ENCODE results near the gene LAMTOR1.

LAMTOR1 gene

GRCh38 chr11:72112978-72113808 lies 10.1 kb upstream of the LAMTOR1 start:
- H3K9ac ChIP-seq (ENCODE audit: low read length), result peak overlapping the region; percentile 85
- H3K27ac ChIP-seq (ENCODE audit: low read depth, low read length), result peak overlapping the region; percentile 97
- H3K4me3 ChIP-seq (ENCODE audit: low read length), result peak overlapping the region; percentile 78
- no peaks in the 10 kb centered on the region for H3K27me3 ChIP-seq (ENCODE audit: control insufficient read depth, insufficient read depth, low read length)
- peaks cover 16% of the 10 kb centered on the region for H3K4me1 ChIP-seq (ENCODE audit: control insufficient read depth, insufficient read depth, low read length)
- H3K36me3 ChIP-seq (ENCODE audit: control insufficient read depth, insufficient read depth, low read length), result peaks cover 2% of the 10 kb centered on the region

GRCh38 chr11:72112143-72112977 lies 9.3 kb upstream of the LAMTOR1 start, which contains the start of gene ANAPC15:
Gene ANAPC15 (minus strand): TSS chr11:72112695. CDS start chr11:72111276, 1,419 bp downstream.
- no peaks in the 10 kb centered on the region for H3K27me3 ChIP-seq (ENCODE audit: control insufficient read depth, insufficient read depth, low read length)
- H3K27ac ChIP-seq (ENCODE audit: low read depth, low read length), result peak within 1 kb of the TSS; percentile 97
- H3K9ac ChIP-seq (ENCODE audit: low read length), result peak within 1 kb of the TSS; percentile 85
- peaks cover 2% of the 10 kb centered on the region for H3K36me3 ChIP-seq (ENCODE audit: control insufficient read depth, insufficient read depth, low read length)
- H3K4me3 ChIP-seq (ENCODE audit: low read length), result peak within 1 kb of the TSS; percentile 78
- H3K4me1 ChIP-seq (ENCODE audit: control insufficient read depth, insufficient read depth, low read length), result peaks cover 16% of the 10 kb centered on the region

GRCh38 chr11:72111300-72112142 lies 8.4 kb upstream of the LAMTOR1 start:
- H3K4me3 ChIP-seq (ENCODE audit: low read length), result peak overlapping the region; percentile 73
- H3K27me3 ChIP-seq (ENCODE audit: control insufficient read depth, insufficient read depth, low read length), result no peaks in the 10 kb centered on the region
- peaks cover 2% of the 10 kb centered on the region for H3K36me3 ChIP-seq (ENCODE audit: control insufficient read depth, insufficient read depth, low read length)
- H3K27ac ChIP-seq (ENCODE audit: low read depth, low read length), result peak overlapping the region; percentile 97
- H3K4me1 ChIP-seq (ENCODE audit: control insufficient read depth, insufficient read depth, low read length), result peaks cover 16% of the 10 kb centered on the region
- peak overlapping the region; percentile 81 for H3K9ac ChIP-seq (ENCODE audit: low read length)

- H3K36me3 ChIP-seq (ENCODE audit: control insufficient read depth, insufficient read depth, low read length), result peaks cover 2% of the 10 kb centered on the region
- H3K4me3 ChIP-seq (ENCODE audit: low read length), result no peak within 1 kb of the TSS
- no peak within 1 kb of the TSS for H3K27ac ChIP-seq (ENCODE audit: low read depth, low read length)
- H3K27me3 ChIP-seq (ENCODE audit: control insufficient read depth, insufficient read depth, low read length), result no peaks in the 10 kb centered on the region
- peaks cover 17% of the 10 kb centered on the region for H3K4me1 ChIP-seq (ENCODE audit: control insufficient read depth, insufficient read depth, low read length)
- H3K9ac ChIP-seq (ENCODE audit: low read length), result peak within 1 kb of the TSS; percentile 43
Measured at GRCh38 chr11:72105888-72106287, 2.8 kb upstream of the LAMTOR1 start, which contains the start of gene TOMT. Gene TOMT (plus strand): TSS chr11:72105924. CDS start chr11:72105952, 28 bp downstream.

- no peaks in the 10 kb centered on the region for H3K27me3 ChIP-seq (ENCODE audit: control insufficient read depth, insufficient read depth, low read length)
- peak overlapping the region; percentile 97 for H3K27ac ChIP-seq (ENCODE audit: low read depth, low read length)
- H3K36me3 ChIP-seq (ENCODE audit: control insufficient read depth, insufficient read depth, low read length), result peaks cover 3% of the 10 kb centered on the region
- H3K4me1 ChIP-seq (ENCODE audit: control insufficient read depth, insufficient read depth, low read length), result peaks cover 19% of the 10 kb centered on the region
- H3K9ac ChIP-seq (ENCODE audit: low read length), result peak overlapping the region; percentile 66
- H3K4me3 ChIP-seq (ENCODE audit: low read length), result peak overlapping the region; percentile 77
Measured at GRCh38 chr11:72103754-72104167, 664 bp upstream of the LAMTOR1 start.

GRCh38 chr11:72102631-72102945 lies 509 bp downstream of the LAMTOR1 start:
- Histone ChIP-seq H3K36me3 (ENCODE audit: control insufficient read depth, insufficient read depth, low read length) (peaks cover 15% of the 10 kb centered on the region), H3K9ac (ENCODE audit: low read length) (peak overlapping the region; percentile 74), H3K4me3 (ENCODE audit: low read length) (peak overlapping the region; percentile 82), H3K27me3 (ENCODE audit: control insufficient read depth, insufficient read depth, low read length) (no peaks in the 10 kb centered on the region), H3K4me1 (ENCODE audit: control insufficient read depth, insufficient read depth, low read length) (peaks cover 19% of the 10 kb centered on the region), H3K27ac (ENCODE audit: low read depth, low read length) (peak overlapping the region; percentile 95)

- Histone ChIP-seq H3K9ac (ENCODE audit: low read length) (peak overlapping the region; percentile 74), H3K4me1 (ENCODE audit: control insufficient read depth, insufficient read depth, low read length) (peaks cover 19% of the 10 kb centered on the region), H3K27ac (ENCODE audit: low read depth, low read length) (no peak overlapping the region), H3K27me3 (ENCODE audit: control insufficient read depth, insufficient read depth, low read length) (no peaks in the 10 kb centered on the region), H3K4me3 (ENCODE audit: low read length) (peak overlapping the region; percentile 82), H3K36me3 (ENCODE audit: control insufficient read depth, insufficient read depth, low read length) (peaks cover 16% of the 10 kb centered on the region)
Measured at GRCh38 chr11:72102162-72102561, 935 bp downstream of the LAMTOR1 start.

- Histone ChIP-seq H3K27ac (ENCODE audit: low read depth, low read length) (no peak overlapping the region), H3K36me3 (ENCODE audit: control insufficient read depth, insufficient read depth, low read length) (peaks cover 16% of the 10 kb centered on the region), H3K4me3 (ENCODE audit: low read length) (no peak overlapping the region), H3K9ac (ENCODE audit: low read length) (no peak overlapping the region), H3K27me3 (ENCODE audit: control insufficient read depth, insufficient read depth, low read length) (no peaks in the 10 kb centered on the region), H3K4me1 (ENCODE audit: control insufficient read depth, insufficient read depth, low read length) (peaks cover 19% of the 10 kb centered on the region)
Measured at GRCh38 chr11:72100462-72100861, 2.6 kb downstream of the LAMTOR1 start.

GRCh38 chr11:72100009-72100408 lies 3.1 kb downstream of the LAMTOR1 start:
- H3K36me3 ChIP-seq (ENCODE audit: control insufficient read depth, insufficient read depth, low read length), result peaks cover 17% of the 10 kb centered on the region
- peaks cover 19% of the 10 kb centered on the region for H3K4me1 ChIP-seq (ENCODE audit: control insufficient read depth, insufficient read depth, low read length)
- H3K27me3 ChIP-seq (ENCODE audit: control insufficient read depth, insufficient read depth, low read length), result no peaks in the 10 kb centered on the region
- H3K9ac ChIP-seq (ENCODE audit: low read length), result no peak overlapping the region
- H3K4me3 ChIP-seq (ENCODE audit: low read length), result no peak overlapping the region
- no peak overlapping the region for H3K27ac ChIP-seq (ENCODE audit: low read depth, low read length)

GRCh38 chr11:72098741-72099140 lies 4.4 kb downstream of the LAMTOR1 start:
- no peaks in the 10 kb centered on the region for H3K27me3 ChIP-seq (ENCODE audit: control insufficient read depth, insufficient read depth, low read length)
- H3K4me3 ChIP-seq (ENCODE audit: low read length), result no peak overlapping the region
- H3K36me3 ChIP-seq (ENCODE audit: control insufficient read depth, insufficient read depth, low read length), result peaks cover 25% of the 10 kb centered on the region
- H3K27ac ChIP-seq (ENCODE audit: low read depth, low read length), result no peak overlapping the region
- no peak overlapping the region for H3K9ac ChIP-seq (ENCODE audit: low read length)
- peaks cover 18% of the 10 kb centered on the region for H3K4me1 ChIP-seq (ENCODE audit: control insufficient read depth, insufficient read depth, low read length)

- Histone ChIP-seq H3K27ac (ENCODE audit: low read depth, low read length) (no peak overlapping the region), H3K36me3 (ENCODE audit: control insufficient read depth, insufficient read depth, low read length) (peaks cover 26% of the 10 kb centered on the region), H3K4me3 (ENCODE audit: low read length) (no peak overlapping the region), H3K27me3 (ENCODE audit: control insufficient read depth, insufficient read depth, low read length) (no peaks in the 10 kb centered on the region), H3K4me1 (ENCODE audit: control insufficient read depth, insufficient read depth, low read length) (no peaks in the 10 kb centered on the region), H3K9ac (ENCODE audit: low read length) (no peak overlapping the region)
Measured at GRCh38 chr11:72091292-72091691, 11.8 kb downstream of the LAMTOR1 start.
